Measurements from ENCODE around the gene RXFP3.

RXFP3 gene, protein sequence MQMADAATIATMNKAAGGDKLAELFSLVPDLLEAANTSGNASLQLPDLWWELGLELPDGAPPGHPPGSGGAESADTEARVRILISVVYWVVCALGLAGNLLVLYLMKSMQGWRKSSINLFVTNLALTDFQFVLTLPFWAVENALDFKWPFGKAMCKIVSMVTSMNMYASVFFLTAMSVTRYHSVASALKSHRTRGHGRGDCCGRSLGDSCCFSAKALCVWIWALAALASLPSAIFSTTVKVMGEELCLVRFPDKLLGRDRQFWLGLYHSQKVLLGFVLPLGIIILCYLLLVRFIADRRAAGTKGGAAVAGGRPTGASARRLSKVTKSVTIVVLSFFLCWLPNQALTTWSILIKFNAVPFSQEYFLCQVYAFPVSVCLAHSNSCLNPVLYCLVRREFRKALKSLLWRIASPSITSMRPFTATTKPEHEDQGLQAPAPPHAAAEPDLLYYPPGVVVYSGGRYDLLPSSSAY

DNA sequence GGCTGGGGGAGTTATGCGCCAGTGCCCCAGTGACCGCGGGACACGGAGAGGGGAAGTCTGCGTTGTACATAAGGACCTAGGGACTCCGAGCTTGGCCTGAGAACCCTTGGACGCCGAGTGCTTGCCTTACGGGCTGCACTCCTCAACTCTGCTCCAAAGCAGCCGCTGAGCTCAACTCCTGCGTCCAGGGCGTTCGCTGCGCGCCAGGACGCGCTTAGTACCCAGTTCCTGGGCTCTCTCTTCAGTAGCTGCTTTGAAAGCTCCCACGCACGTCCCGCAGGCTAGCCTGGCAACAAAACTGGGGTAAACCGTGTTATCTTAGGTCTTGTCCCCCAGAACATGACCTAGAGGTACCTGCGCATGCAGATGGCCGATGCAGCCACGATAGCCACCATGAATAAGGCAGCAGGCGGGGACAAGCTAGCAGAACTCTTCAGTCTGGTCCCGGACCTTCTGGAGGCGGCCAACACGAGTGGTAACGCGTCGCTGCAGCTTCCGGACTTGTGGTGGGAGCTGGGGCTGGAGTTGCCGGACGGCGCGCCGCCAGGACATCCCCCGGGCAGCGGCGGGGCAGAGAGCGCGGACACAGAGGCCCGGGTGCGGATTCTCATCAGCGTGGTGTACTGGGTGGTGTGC lies at the start of gene RXFP3:
Gene RXFP3 (plus strand): TSS at position 6 of the 636 bp plus-strand sequence. CDS start 355 bp downstream, at position 361.
- DNase-seq (ENCODE audit: low read depth) = no peak
- H3K4me3 ChIP-seq (ENCODE audit: low read depth, low read length) = no peak within 1 kb of the TSS; the same call in 1 of the 2 replicates
- TF ChIP-seq, protein P1, sequence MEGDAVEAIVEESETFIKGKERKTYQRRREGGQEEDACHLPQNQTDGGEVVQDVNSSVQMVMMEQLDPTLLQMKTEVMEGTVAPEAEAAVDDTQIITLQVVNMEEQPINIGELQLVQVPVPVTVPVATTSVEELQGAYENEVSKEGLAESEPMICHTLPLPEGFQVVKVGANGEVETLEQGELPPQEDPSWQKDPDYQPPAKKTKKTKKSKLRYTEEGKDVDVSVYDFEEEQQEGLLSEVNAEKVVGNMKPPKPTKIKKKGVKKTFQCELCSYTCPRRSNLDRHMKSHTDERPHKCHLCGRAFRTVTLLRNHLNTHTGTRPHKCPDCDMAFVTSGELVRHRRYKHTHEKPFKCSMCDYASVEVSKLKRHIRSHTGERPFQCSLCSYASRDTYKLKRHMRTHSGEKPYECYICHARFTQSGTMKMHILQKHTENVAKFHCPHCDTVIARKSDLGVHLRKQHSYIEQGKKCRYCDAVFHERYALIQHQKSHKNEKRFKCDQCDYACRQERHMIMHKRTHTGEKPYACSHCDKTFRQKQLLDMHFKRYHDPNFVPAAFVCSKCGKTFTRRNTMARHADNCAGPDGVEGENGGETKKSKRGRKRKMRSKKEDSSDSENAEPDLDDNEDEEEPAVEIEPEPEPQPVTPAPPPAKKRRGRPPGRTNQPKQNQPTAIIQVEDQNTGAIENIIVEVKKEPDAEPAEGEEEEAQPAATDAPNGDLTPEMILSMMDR (IDR thresholded peaks at IDR 0.05; ENCODE audit: insufficient read depth, low read depth, low read length, missing control alignments) = no peak

DNA sequence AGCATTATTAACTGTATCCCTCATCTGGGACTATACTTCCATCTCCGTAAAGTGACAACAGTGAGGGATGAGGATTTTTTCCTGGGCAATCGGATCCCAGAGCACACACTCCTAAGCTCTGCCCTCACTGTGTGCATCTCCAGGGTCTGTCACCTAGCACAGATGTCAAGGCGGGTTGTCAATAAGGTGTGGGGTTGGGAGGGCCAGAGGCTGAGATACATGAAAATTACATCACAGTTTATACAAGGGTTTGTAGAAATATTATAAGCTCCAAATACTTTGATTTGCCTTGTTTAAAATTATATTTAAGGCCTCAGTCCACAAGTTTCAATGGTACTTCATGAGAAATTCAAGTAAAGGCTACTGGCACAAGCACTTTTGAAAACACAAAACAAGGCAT lies 48.9 kb upstream of the RXFP3 start:
- TF ChIP-seq, protein P1 (IDR thresholded peaks at IDR 0.05; ENCODE audit: insufficient read depth, low read depth, low read length, missing control alignments) = no peak
- H3K4me3 ChIP-seq (ENCODE audit: low read depth, low read length) = no peak overlapping the region
- no peak for DNase-seq (ENCODE audit: low read depth)

DNA sequence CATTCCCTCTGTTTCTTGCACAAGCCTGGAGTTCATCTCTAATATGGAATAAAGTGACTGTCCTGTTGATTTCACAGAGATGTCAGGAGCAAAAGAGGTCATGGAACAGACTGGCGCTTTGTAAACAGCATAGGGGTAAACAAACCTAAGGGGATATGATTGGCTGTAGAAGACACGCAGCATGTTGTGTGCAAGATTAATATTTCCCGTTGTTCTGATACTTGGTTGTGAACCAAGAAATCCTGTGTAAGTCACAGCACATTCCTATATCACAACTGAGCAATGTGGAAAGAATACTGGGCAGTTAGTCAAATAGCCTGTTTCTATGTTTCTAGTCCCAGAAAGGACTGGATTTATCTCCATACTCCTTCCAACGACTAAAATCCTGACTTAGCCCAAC lies 47.6 kb upstream of the RXFP3 start:
- H3K4me3 ChIP-seq (ENCODE audit: low read depth, low read length) = no peak overlapping the region
- no peak for DNase-seq (ENCODE audit: low read depth)
- TF ChIP-seq, protein P1 (IDR thresholded peaks at IDR 0.05; ENCODE audit: insufficient read depth, low read depth, low read length, missing control alignments) = no peak

DNA sequence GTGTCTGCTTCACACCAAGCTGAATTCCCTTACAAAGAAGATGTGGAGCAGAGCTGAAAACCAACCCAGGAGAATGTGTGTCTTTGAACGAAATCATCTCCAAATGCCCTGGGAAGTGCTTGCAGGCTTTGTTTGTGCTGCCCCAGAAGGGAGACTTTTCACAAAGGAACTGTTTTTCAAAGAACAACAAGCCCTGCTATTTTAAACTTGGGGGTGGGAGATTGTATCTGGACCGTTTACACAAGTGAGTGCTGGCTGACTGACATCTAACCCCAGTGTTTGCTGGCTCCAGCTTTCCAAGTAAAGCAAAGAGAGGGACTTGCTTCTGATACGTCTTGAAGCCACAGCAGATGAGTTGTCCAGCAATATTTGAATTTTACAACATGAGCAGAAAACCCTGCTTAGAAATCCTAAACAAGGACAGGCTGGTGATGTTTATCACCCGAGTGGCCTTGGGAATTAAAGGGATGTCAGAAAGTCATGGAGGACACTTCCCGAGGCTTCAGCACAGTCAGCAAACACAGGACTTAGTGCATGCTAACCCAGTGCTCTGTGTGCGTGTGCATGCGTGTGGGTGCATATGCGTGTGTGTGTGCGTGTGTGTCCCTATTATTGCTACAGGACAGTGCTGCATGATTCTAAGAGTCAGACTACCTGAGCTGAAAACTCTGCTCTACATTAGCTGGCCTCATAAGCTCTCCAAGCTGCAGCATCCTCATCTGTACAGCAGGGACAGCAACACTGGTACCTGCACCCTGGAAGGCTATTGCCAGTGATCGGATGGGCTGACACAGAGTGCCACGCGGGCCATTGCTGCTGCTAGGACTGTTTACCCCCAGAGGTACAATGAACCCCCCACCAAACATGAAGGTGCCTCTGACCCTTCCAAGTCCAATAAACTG lies 45.8 kb upstream of the RXFP3 start:
- H3K4me3 ChIP-seq (ENCODE audit: low read depth, low read length) = peak overlapping the region; percentile 42
- DNase-seq (ENCODE audit: low read depth) = peak; percentile 46
- TF ChIP-seq, protein P1 (IDR thresholded peaks at IDR 0.05; ENCODE audit: insufficient read depth, low read depth, low read length, missing control alignments) = peak; percentile 22

DNA sequence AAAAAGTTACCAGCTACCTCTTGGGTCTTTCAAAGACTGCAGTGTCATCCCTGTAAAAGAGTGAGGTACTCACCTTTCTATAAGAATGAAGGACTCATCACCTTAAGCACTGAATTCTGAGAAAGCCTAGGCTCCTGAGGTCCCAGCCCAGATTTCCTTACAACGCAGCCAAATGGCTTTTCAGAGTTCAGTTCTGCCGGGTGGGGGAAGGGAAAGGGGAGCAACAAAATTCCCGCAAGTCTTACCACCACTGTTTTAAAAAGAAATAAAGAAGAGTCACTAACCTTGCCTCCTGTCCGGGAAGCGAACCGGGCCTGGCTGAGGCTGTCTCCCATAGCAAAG lies 44.8 kb upstream of the RXFP3 start:
- peak overlapping the region; percentile 42 for H3K4me3 ChIP-seq (ENCODE audit: low read depth, low read length)
- TF ChIP-seq, protein P1 (IDR thresholded peaks at IDR 0.05; ENCODE audit: insufficient read depth, low read depth, low read length, missing control alignments) = no peak
- no peak for DNase-seq (ENCODE audit: low read depth)

DNA sequence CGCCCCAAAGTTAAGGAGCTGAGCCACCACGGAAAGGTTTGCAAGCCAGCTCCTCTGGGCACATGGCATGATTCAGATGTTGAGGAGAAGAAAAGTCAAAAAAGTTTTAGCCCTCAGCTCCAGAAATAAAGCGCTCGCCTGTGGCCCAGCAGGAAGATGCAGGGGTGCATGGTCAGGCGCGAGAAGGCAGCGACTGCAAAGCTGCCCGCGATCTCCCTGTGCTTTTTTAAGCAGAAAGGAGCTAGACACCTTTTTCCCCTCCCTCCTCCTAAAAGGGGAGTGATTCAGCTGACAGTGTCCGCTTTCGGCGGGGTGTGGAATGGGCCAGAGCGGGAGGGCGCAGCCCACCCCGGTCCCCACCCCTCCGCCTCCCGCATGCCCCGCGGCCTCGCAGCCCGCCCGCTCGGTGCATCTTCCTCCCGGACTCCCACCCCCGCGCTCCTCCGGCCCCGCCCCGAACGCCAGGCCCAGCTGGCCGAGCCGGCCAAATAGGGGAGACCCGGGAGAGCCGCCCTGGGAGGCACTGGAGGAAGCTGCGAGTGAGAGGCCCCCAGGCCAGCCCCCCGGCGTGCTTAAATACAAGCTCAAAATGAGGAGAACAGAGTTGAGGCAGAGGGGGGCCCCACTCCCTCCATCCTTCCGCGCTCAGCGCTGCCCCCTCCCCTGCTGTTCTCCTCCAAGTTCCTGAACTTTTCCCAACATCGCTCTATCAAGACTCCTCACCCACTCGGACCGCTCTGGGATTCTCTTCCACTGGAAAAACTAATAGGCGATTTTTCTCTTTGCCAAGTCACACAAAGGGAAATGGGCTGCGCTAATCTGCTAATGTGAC lies 44.2 kb upstream of the RXFP3 start, which contains the start of gene ADAMTS12:
Gene ADAMTS12 (minus strand): TSS at position 203 of the 832 bp plus-strand sequence. CDS start 134 bp downstream, at position 69.
- TF ChIP-seq, protein P1 (IDR thresholded peaks at IDR 0.05; ENCODE audit: insufficient read depth, low read depth, low read length, missing control alignments) = no peak
- DNase-seq (ENCODE audit: low read depth) = peak; percentile 26
- H3K4me3 ChIP-seq (ENCODE audit: low read depth, low read length) = peak within 1 kb of the TSS; percentile 42
